GM12878 (cell line): ENCODE data around the gene CDYL. TPM values are rescaled to one million over a fixed set of nuclear protein-coding genes. Genes with fewer than 3 reads are reported as not detected.

Experiments
- ATAC-seq: fragments of 200-7000 bp; cut with Tn5 transposase; 3 replicates; pipeline ENCODE4 v1.9.1; 2020; ENCODE audit warnings: mild to moderate bottlenecking, moderate library complexity
- BruUV-seq: library from RNA; stranded (reverse); fragments of 400-500 nt; replicated peaks from 2 replicates; lab custom pipeline; 2021; lab: Mats Ljungman, UMichigan
- CTCF ChIA-PET: fragments of 300-600 bp; sonication (Branson Sonifier 250); formaldehyde crosslinking; extraction: SDS; loops from one replicate; lab custom pipeline; 2021; ENCODE audit warnings: inconsistent platforms; lab: Yijun Ruan, JAX
- POLR2A ChIA-PET: fragments of 350-600 bp; formaldehyde crosslinking; extraction: SDS; loops from one replicate; lab custom pipeline; 2021; ENCODE audit warnings: inconsistent platforms; lab: Charles Lee
- RAD21 ChIA-PET: fragments of 300-600 bp; sonication (Branson Sonifier 250); formaldehyde crosslinking; loops from one replicate; lab custom pipeline; 2023; ENCODE audit warnings: antibody characterized with exemption; ENCODE audit not compliant: unreplicated experiment; lab: Charles Lee
- SMC1A ChIA-PET: fragments of 300-600 bp; sonication (Branson Sonifier 250); formaldehyde crosslinking; loops from one replicate; lab custom pipeline; 2023; ENCODE audit not compliant: unreplicated experiment, uncharacterized antibody; lab: Charles Lee
- DNase-seq: peaks from one replicate; pipeline ENCODE4 v3.0.0-alpha.2; 2011; ENCODE audit warnings: low read depth, low spot score
- FAIRE-seq: peaks from 3 replicates; lab custom pipeline; 2011; peaks lifted over from hg19 to GRCh38; lab: Jason Lieb, UNC
- H2AFZ ChIP-seq: 2 replicates; pipeline ENCODE4 v1.6.0; 2011; ENCODE audit warnings: low read depth, low read length, control low read depth; ENCODE audit not compliant: control insufficient read depth
- H3K27ac ChIP-seq: 2 replicates; pipeline ENCODE4 v1.5.1; 2011; ENCODE audit warnings: control low read depth; ENCODE audit not compliant: control insufficient read depth, insufficient read depth
- H3K27me3 ChIP-seq, 2 experiments: replicated peaks in 1 of 2; 2 replicates each; pipeline versions ENCODE4 v1.6.0 to v1.6.1; 2011; ENCODE audit warnings: low read length in 1 of 2; ENCODE audit not compliant: control insufficient read depth in 2 of 2, insufficient read depth in 2 of 2
- H3K36me3 ChIP-seq, 2 experiments: 2 replicates each; pipeline ENCODE4 v1.5.1; 2011; ENCODE audit warnings: low read length in 1 of 2; ENCODE audit not compliant: control insufficient read depth in 2 of 2, insufficient read depth in 2 of 2
- H3K4me1 ChIP-seq: 2 replicates; pipeline ENCODE4 v1.6.1; 2011; ENCODE audit warnings: mild to moderate bottlenecking, low read length, moderate library complexity, mixed read lengths; ENCODE audit not compliant: control insufficient read depth, insufficient read depth
- H3K4me2 ChIP-seq: 2 replicates; pipeline ENCODE4 v1.6.0; 2011; ENCODE audit warnings: control low read depth; ENCODE audit not compliant: control insufficient read depth, insufficient read depth
- H3K4me3 ChIP-seq: fragments of 200-600 bp; sonication (generic); 2 replicates; pipeline ENCODE4 v1.5.1; 2016
- H3K79me2 ChIP-seq: 2 replicates; pipeline ENCODE4 v1.6.0; 2011; ENCODE audit warnings: low read length; ENCODE audit not compliant: control insufficient read depth, insufficient read depth
- H3K9ac ChIP-seq: 2 replicates; pipeline ENCODE4 v1.8.0; 2011; ENCODE audit warnings: low read length, control low read depth, mixed read lengths; ENCODE audit not compliant: control insufficient read depth, insufficient read depth
- H3K9me3 ChIP-seq: replicated peaks from 3 replicates; pipeline ENCODE4 v1.5.1; 2011; ENCODE audit warnings: mild to moderate bottlenecking, low read length; ENCODE audit not compliant: control insufficient read depth, insufficient read depth
- H4K20me1 ChIP-seq: 2 replicates; pipeline ENCODE4 v1.6.0; 2011; ENCODE audit not compliant: control insufficient read depth, insufficient read depth
- BCL11A ChIP-seq: IDR thresholded peaks from 2 replicates; pipeline ENCODE4 v1.6.1; 2011; ENCODE audit warnings: low read depth, low read length
- EGR1 ChIP-seq, 2 experiments: IDR thresholded peaks; 1 replicate in 1 of 2; 2 replicates in 1 of 2; pipeline ENCODE4 v1.6.1; 2011 to 2012; ENCODE audit warnings: low read depth in 2 of 2, low read length in 2 of 2, borderline replicate concordance in 1 of 2, mild to moderate bottlenecking in 1 of 2, moderate library complexity in 1 of 2
- MXI1 ChIP-seq: fragments of 150-350 bp; IDR thresholded peaks from 2 replicates; pipeline ENCODE4 v1.6.1; 2011; ENCODE audit warnings: low read depth, mild to moderate bottlenecking, inconsistent platforms, low read length, improper control_type of control experiment
- NBN ChIP-seq: fragments of 450-650 bp; IDR thresholded peaks from 2 replicates; pipeline ENCODE4 v1.6.1; 2016
- NFYA ChIP-seq: IDR thresholded peaks from 2 replicates; pipeline ENCODE4 v1.6.1; 2011; ENCODE audit warnings: low read depth, mild to moderate bottlenecking, low read length, improper control_type of control experiment, borderline replicate concordance
- RELA ChIP-seq: fragments of 450-650 bp; IDR thresholded peaks from 2 replicates; pipeline ENCODE4 v1.8.0; 2014; ENCODE audit warnings: borderline replicate concordance; ENCODE audit not compliant: partially characterized antibody
- SIX5 ChIP-seq: IDR thresholded peaks from 2 replicates; pipeline ENCODE4 v1.6.1; 2011; ENCODE audit warnings: mild to moderate bottlenecking, low read depth, low read length, moderate library complexity; ENCODE audit not compliant: severe bottlenecking
- SPI1 ChIP-seq: IDR thresholded peaks from 2 replicates; pipeline ENCODE4 v1.6.1; 2011; ENCODE audit warnings: low read depth, mild to moderate bottlenecking, low read length, moderate library complexity, borderline replicate concordance; ENCODE audit not compliant: insufficient read depth
- TBL1XR1 ChIP-seq: IDR thresholded peaks from 2 replicates; pipeline ENCODE4 v1.6.1; 2012; ENCODE audit warnings: low read depth, low read length, improper control_type of control experiment
- WGBS: methylation state at CpG from one replicate; pipeline ENCODE4 v1.1.6; 2016; ENCODE audit warnings: low lambda C conversion rate; ENCODE audit not compliant: insufficient replicate concordance, insufficient coverage; ENCODE audit errors: missing lambda C conversion rate; 5-methylcytosine and 5-hydroxymethylcytosine counted together
- in situ Hi-C: fragments of 300-500 bp; cut with MboI; formaldehyde crosslinking; loops from 9 replicates; pipeline ENCODE4 v1.14.3; 2018; ENCODE audit warnings: mixed read lengths
- intact Hi-C: fragments of 100-400 bp; cut with micrococcal nuclease; formaldehyde crosslinking; loops from one replicate; pipeline ENCODE4 v1.14.2; 2022; ENCODE audit not compliant: unreplicated experiment
- polyA plus RNA-seq, 11 experiments: library from polyadenylated mRNA; depleted of rRNA in 4 of 11; unstranded in 6 of 11; stranded (reverse) in 5 of 11; fragments of >200 nt; fragmentation: Nextera tagmentation in 4 of 11; fragmentation: Illumina TruSeq in 1 of 11; extraction: Ambion mirVana in 4 of 11; extraction: Trizol in 1 of 11; gene quantifications; 1 replicate in 1 of 11; 2 replicates in 10 of 11; pipeline versions ENCODE4 v1.2.1 to v1.2.3, GENCODE V29; 2011 to 2016; ENCODE audit warnings: inconsistent platforms in 2 of 11, missing spikeins in 2 of 11, low read depth in 1 of 11
- total RNA-seq, 4 experiments: library from RNA; depleted of rRNA in 3 of 4; stranded (reverse); fragments of >200 nt in 3 of 4; fragmentation: Illumina TruSeq in 1 of 4; extraction: Trizol in 1 of 4; gene quantifications; 2 replicates each; pipeline versions ENCODE4 v1.2.1 to v1.2.3, GENCODE V29; 2013 to 2021
- TF ChIP-seq, protein P1 (sequence below): IDR thresholded peaks from 2 replicates; pipeline ENCODE4 v1.6.1; 2012; ENCODE audit warnings: improper control_type of control experiment, low read depth, low read length; ENCODE audit not compliant: insufficient replicate concordance

Gene CDYL
- total and polyA plus RNA-seq, 10 of the 15 experiments (the other 5 are each of a cell fraction or from before 2014, with no cell fraction given) = 9.3 to 61.2 (median 28.5) TPM

DNA sequence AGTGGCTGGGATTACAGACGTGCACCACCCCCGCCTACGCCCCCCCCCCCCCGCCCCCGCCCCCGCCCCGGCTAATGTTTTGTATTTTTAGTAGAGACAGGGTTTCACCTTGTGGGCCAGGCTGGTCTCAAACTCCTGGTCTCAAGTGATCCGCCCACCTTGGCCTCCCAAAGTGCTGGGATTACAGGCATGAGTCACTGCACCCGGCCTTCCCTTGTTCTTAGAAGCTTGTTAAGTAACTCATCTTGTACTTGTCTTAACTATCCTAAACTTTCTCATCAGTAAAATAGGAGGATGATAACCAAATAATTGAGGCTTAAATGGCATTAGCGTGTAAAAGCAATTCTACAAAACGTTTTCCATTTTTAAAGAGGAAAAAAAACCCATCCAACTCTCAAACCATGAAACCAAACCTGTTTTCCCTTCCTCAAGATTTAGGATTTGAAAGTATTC, 4.2 kb downstream of the CDYL start:
- intact Hi-C loops = loop anchor here (2.0 to 10.0 kb wide), 3 partner anchors 20 to 756 kb away; a partner anchor contains a TSS
- Histone ChIP-seq H4K20me1 (0 out of 2 replicates have a peak, but pooled peaks cover 3% of the 10 kb centered on the region), H3K9ac (no peak overlapping the region), H3K9me3 (peaks cover 3% of the 10 kb centered on the region; the same call in 1 of the 3 replicates), H3K27me3 (no peaks in the 10 kb centered on the region), H3K4me3 (peak overlapping the region; percentile 61), H3K36me3 (no peaks in the 10 kb centered on the region), H3K4me2 (peak overlapping the region; percentile 89), H2AFZ (no peak overlapping the region), H3K4me1 (peaks cover 26% of the 10 kb centered on the region), H3K27ac (no peak overlapping the region; the same call in 1 of the 2 replicates), H3K79me2 (peaks cover 83% of the 10 kb centered on the region)
- ChIA-PET SMC1A (interaction anchor here (0.6 to 12.1 kb wide), 11 partner anchors 10 to 465 kb away, joined by 3 to 237 read pairs (median 6); no protein-coding TSS in a partner anchor), RAD21 (interaction anchor here (0.7 to 11.3 kb wide), 9 partner anchors 9 to 134 kb away, joined by 3 to 203 read pairs (median 3); no protein-coding TSS in a partner anchor), CTCF (interaction anchor here (0.6 to 3.5 kb wide), 7 partner anchors 10 to 155 kb away, joined by 3 to 27 read pairs (median 5); no protein-coding TSS in a partner anchor), POLR2A (interaction anchor here (3.2 to 8.4 kb wide), 2 partner anchors 9 to 21 kb away, joined by 23 to 65 read pairs; no protein-coding TSS in a partner anchor)
- 49% methylated on average over 7 of the region's 11 CpGs for WGBS
- in situ Hi-C loops = no loop called here
- BruUV-seq = no TSS peak
- FAIRE-seq (no peak), DNase-seq (no peak), ATAC-seq (no peak)
- TF ChIP-seq EGR1 (IDR thresholded peaks at IDR 0.05; ENCODE audit: borderline replicate concordance in 1 of 2, low read depth in 2 of 2, low read length in 2 of 2) (0 out of 3 replicates have a peak, but pooled peaks of 1 of the 2 experiments have one; percentile 18), NBN (0 out of 2 replicates have a peak, but pooled peaks have one; percentile 1), MXI1 (no peak)

DNA sequence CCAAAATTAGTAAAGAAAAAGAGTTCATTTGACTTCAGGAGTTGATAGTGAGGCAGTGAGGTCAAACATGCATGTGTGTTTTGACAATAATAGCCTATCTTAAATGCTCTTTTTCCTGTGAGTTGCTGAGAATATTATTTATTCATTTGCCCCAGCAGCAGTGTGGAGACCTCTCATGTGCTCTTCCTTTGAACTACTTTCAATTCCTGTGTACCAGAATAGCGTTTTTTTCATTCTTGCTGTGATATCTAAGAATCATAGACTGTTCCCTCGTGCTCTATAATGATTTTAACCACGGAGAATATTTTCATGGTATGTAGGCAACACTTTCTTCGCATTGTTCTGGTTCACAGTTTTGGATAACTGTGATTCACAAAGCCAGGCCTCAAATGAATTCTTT, 5.2 kb downstream of the CDYL start:
- FAIRE-seq (no peak), ATAC-seq (peak; percentile 39), DNase-seq (no peak)
- intact Hi-C loops = loop anchor here (2.0 to 10.0 kb wide), 3 partner anchors 19 to 757 kb away; a partner anchor contains a TSS
- peak overlapping the region; percentile 89 for H3K4me2 ChIP-seq
- 0 out of 2 replicates have a peak, but pooled peaks cover 3% of the 10 kb centered on the region for H4K20me1 ChIP-seq
- no peak overlapping the region for H2AFZ ChIP-seq
- CTCF ChIA-PET = interaction anchor here (0.7 to 3.5 kb wide), 13 partner anchors 9 to 154 kb away, joined by 3 to 27 read pairs (median 5); no protein-coding TSS in a partner anchor
- POLR2A ChIA-PET = interaction anchor here (1.1 to 8.4 kb wide), 3 partner anchors 8 to 147 kb away, joined by 4 to 65 read pairs (median 23); no protein-coding TSS in a partner anchor
- peaks cover 3% of the 10 kb centered on the region; the same call in 1 of the 3 replicates for H3K9me3 ChIP-seq
- H3K4me3 ChIP-seq = peak overlapping the region; percentile 61
- no peaks in the 10 kb centered on the region for H3K36me3 ChIP-seq
- no peaks in the 10 kb centered on the region for H3K27me3 ChIP-seq
- SMC1A ChIA-PET = interaction anchor here (1.1 to 12.1 kb wide), 10 partner anchors 9 to 146 kb away, joined by 3 to 237 read pairs (median 8); no protein-coding TSS in a partner anchor
- BruUV-seq = TSS peak; percentile 2
- peak overlapping the region; percentile 3; the same call in 1 of the 2 replicates for H3K9ac ChIP-seq
- in situ Hi-C loops = no loop called here
- peaks cover 92% of the 10 kb centered on the region for H3K79me2 ChIP-seq
- H3K4me1 ChIP-seq = peaks cover 26% of the 10 kb centered on the region
- RAD21 ChIA-PET = interaction anchor here (0.8 to 11.3 kb wide), 9 partner anchors 8 to 121 kb away, joined by 3 to 203 read pairs (median 4); no protein-coding TSS in a partner anchor
- 11% methylated on average over 4 of the region's 4 CpGs for WGBS
- peak overlapping the region; percentile 66 for H3K27ac ChIP-seq
- TF ChIP-seq TBL1XR1 (no peak), NFYA (no peak), SIX5 (no peak), RELA (no peak), BCL11A (no peak), SPI1 (peak; percentile 68)
- TF ChIP-seq, protein P1, sequence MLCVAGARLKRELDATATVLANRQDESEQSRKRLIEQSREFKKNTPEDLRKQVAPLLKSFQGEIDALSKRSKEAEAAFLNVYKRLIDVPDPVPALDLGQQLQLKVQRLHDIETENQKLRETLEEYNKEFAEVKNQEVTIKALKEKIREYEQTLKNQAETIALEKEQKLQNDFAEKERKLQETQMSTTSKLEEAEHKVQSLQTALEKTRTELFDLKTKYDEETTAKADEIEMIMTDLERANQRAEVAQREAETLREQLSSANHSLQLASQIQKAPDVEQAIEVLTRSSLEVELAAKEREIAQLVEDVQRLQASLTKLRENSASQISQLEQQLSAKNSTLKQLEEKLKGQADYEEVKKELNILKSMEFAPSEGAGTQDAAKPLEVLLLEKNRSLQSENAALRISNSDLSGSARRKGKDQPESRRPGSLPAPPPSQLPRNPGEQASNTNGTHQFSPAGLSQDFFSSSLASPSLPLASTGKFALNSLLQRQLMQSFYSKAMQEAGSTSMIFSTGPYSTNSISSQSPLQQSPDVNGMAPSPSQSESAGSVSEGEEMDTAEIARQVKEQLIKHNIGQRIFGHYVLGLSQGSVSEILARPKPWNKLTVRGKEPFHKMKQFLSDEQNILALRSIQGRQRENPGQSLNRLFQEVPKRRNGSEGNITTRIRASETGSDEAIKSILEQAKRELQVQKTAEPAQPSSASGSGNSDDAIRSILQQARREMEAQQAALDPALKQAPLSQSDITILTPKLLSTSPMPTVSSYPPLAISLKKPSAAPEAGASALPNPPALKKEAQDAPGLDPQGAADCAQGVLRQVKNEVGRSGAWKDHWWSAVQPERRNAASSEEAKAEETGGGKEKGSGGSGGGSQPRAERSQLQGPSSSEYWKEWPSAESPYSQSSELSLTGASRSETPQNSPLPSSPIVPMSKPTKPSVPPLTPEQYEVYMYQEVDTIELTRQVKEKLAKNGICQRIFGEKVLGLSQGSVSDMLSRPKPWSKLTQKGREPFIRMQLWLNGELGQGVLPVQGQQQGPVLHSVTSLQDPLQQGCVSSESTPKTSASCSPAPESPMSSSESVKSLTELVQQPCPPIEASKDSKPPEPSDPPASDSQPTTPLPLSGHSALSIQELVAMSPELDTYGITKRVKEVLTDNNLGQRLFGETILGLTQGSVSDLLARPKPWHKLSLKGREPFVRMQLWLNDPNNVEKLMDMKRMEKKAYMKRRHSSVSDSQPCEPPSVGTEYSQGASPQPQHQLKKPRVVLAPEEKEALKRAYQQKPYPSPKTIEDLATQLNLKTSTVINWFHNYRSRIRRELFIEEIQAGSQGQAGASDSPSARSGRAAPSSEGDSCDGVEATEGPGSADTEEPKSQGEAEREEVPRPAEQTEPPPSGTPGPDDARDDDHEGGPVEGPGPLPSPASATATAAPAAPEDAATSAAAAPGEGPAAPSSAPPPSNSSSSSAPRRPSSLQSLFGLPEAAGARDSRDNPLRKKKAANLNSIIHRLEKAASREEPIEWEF = no peak
